Left ventricle myocardium inferior (tissue), 1 donor: ENCODE data around the gene SLC1A3. TPM values are rescaled to one million over a fixed set of nuclear protein-coding genes. Genes with fewer than 3 reads are reported as not detected.

ENCODE experiments used
- DNase-seq: peaks from one replicate; pipeline ENCODE4 v3.0.0-alpha.2; 2020
- H3K27ac ChIP-seq: fragments of 200-600 bp; replicated peaks from 2 replicates; pipeline ENCODE4 v1.8.0; 2021
- H3K27me3 ChIP-seq: fragments of 200-600 bp; 2 replicates; pipeline ENCODE4 v1.8.0; 2021; ENCODE audit warnings: low read depth
- H3K36me3 ChIP-seq: fragments of 200-600 bp; 2 replicates; pipeline ENCODE4 v1.8.0; 2021
- H3K4me1 ChIP-seq: fragments of 200-600 bp; 2 replicates; pipeline ENCODE4 v1.8.0; 2021
- H3K4me3 ChIP-seq: fragments of 200-600 bp; 2 replicates; pipeline ENCODE4 v1.8.0; 2021; ENCODE audit warnings: mild to moderate bottlenecking, moderate library complexity
- H3K9me3 ChIP-seq: fragments of 200-600 bp; replicated peaks from 2 replicates; pipeline ENCODE4 v1.8.0; 2021
- intact Hi-C: fragments of 100-400 bp; cut with micrococcal nuclease; formaldehyde crosslinking; loops from one replicate; pipeline ENCODE4 v1.11.0; 2022
- total RNA-seq: library from RNA; stranded (reverse); fragmentation: NEBNext Ultra II Directional; extraction: Animal tissue kit (Norgen Biotek cat#: 25700); gene quantifications from one replicate; pipeline ENCODE4 v1.2.1, GENCODE V29; 2021
- TF ChIP-seq, protein P1 (sequence below): fragments of 200-600 bp; IDR thresholded peaks from 2 replicates; pipeline ENCODE4 v1.8.0; 2021; ENCODE audit warnings: antibody characterized with exemption, mild to moderate bottlenecking, borderline replicate concordance
- donor health status: DM: no; HTN: yes; CAD: no; lungs with severe emphysema.

SLC1A3 gene
- total RNA-seq, 1 donor from 2014 or later, result 144 TPM

DNA sequence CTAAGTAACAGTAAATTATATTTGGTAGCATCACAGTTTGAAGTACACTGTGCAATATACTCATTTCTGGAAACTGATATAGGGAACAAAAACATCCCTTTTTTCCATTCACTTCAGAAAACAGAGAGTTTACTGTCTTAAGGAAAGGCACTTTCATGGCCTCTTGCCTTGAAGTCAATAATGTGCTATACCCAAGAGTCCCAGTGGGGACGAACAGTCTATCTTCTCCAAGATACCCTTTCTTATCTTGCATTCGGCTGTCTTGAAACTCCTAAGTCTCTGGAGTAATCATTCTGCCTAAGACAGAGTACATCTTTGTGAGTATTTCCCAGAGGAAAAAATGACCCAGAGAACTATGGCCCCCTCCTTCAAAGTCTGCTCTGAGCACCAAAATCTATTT is 107.1 kb downstream of the SLC1A3 start:
- intact Hi-C loops, result no loop called here
- DNase-seq, result no peak
- Histone ChIP-seq H3K27ac (no peak overlapping the region), H3K9me3 (no peaks in the 10 kb centered on the region), H3K4me3 (no peak overlapping the region), H3K27me3 (no peaks in the 10 kb centered on the region), H3K36me3 (no peaks in the 10 kb centered on the region), H3K4me1 (no peaks in the 10 kb centered on the region)
- TF ChIP-seq, protein P1, sequence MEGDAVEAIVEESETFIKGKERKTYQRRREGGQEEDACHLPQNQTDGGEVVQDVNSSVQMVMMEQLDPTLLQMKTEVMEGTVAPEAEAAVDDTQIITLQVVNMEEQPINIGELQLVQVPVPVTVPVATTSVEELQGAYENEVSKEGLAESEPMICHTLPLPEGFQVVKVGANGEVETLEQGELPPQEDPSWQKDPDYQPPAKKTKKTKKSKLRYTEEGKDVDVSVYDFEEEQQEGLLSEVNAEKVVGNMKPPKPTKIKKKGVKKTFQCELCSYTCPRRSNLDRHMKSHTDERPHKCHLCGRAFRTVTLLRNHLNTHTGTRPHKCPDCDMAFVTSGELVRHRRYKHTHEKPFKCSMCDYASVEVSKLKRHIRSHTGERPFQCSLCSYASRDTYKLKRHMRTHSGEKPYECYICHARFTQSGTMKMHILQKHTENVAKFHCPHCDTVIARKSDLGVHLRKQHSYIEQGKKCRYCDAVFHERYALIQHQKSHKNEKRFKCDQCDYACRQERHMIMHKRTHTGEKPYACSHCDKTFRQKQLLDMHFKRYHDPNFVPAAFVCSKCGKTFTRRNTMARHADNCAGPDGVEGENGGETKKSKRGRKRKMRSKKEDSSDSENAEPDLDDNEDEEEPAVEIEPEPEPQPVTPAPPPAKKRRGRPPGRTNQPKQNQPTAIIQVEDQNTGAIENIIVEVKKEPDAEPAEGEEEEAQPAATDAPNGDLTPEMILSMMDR, result no peak

DNA sequence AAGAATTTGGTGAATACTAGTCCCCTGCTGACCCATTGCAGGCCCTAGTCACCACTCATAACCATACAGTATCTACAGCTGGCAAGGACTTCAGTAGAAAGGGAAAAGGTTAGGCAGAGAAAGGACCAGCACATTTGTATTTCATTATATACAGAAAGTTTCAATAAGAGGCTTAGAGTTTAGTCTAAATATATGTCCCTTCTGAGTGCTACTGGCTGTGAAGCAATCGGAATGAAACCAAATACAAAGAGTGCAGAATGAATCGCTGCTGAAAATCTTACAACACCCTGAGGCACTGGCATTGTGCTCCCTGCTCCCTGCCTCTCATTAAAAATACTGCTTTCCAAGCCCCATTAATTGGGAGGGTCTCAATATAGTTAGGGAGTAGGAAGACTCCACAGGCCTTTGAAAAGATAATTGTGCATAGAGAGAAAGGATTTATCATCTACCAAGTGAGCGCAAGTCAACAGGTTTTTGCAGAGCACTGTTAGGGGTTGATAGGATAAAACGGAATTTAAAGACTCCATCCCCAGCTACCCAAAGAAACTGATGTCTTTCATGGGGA is 110.8 kb downstream of the SLC1A3 start:
- no peaks in the 10 kb centered on the region for H3K36me3 ChIP-seq

DNA sequence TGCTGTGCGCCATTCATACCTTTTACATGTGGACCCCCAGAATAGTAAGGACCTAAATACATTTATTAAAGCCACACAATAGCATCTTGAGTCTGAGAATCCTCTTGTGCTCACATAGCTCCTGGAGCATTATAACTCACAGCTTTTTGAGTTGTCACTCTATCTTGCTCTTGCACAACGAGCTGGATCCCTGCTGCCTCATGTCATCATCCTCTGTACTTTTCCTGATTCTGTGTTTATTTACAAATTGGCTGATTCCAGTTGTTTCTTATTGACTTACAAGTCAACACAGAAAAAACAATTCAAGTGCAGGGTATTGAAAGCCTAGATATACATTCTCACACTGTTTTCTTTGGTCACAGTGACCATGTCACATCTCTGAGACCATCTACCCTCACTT is 112.9 kb downstream of the SLC1A3 start:
- Histone ChIP-seq H3K4me1 (no peaks in the 10 kb centered on the region), H3K9me3 (no peaks in the 10 kb centered on the region), H3K4me3 (no peak overlapping the region), H3K27ac (no peak overlapping the region), H3K36me3 (no peaks in the 10 kb centered on the region), H3K27me3 (no peaks in the 10 kb centered on the region)
- DNase-seq, result no peak
- intact Hi-C loops, result no loop called here
- TF ChIP-seq, protein P1, result no peak

More for the DNA sequence above, 110.8 kb downstream of the SLC1A3 start:
- no peaks in the 10 kb centered on the region for H3K9me3 ChIP-seq
- H3K4me3 ChIP-seq, result no peak overlapping the region
- no peak overlapping the region for H3K27ac ChIP-seq
- H3K4me1 ChIP-seq, result no peaks in the 10 kb centered on the region
- no peak for DNase-seq
- no peaks in the 10 kb centered on the region for H3K27me3 ChIP-seq
- TF ChIP-seq, protein P1, result no peak
- intact Hi-C loops, result no loop called here

DNA sequence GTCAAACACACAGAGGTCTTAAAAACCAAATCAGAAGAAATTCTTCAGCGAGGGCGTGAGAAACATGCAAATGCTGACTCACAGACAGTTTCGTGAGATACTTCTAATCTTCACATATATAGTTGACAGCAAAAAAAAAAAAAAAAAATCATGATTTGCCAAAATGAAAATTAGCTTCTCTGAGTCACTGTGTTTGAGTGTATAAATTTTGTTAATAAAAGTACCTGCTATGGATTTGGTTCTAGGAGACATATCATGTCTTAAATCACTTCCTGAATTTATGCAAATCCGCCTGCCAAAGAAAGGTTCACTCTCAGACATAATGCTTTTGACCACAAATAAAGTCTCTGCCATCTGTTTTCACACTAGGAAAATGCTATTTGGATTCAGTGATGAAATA is 114.3 kb downstream of the SLC1A3 start:
- DNase-seq, result no peak
- intact Hi-C loops, result no loop called here
- Histone ChIP-seq H3K27me3 (no peaks in the 10 kb centered on the region), H3K4me1 (no peaks in the 10 kb centered on the region), H3K36me3 (no peaks in the 10 kb centered on the region), H3K4me3 (no peak overlapping the region), H3K27ac (no peak overlapping the region), H3K9me3 (no peaks in the 10 kb centered on the region)
- TF ChIP-seq, protein P1, result no peak

DNA sequence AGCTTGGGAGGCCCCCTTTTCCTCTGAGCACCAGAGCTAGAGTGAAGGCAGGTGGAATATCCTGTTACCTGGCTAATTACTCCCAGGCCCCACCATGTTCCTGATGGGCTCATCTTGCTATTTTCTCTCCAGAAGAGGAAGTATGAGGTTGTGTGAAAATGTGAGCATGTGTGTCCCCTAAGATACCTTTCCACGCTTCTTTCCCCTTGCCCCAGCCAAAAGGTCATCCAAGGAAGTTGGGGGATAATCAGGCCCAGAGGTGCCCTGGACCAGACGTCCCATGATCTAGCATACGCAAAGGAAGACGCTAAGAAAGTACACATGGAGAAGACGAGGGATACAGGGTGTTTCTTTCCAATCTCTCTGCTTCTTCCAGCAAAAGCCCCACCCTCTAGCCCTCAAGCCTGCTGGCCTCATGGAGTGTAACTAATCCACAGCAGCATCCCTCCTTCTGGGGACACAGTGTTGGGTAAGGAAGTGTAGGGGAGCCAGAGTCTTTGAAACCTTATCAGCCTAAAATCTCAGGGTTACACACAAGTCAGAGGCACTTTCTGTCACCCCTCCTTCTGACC is 115.3 kb downstream of the SLC1A3 start:
- TF ChIP-seq, protein P1, result no peak
- no peak for DNase-seq
- no peaks in the 10 kb centered on the region for H3K36me3 ChIP-seq
- H3K27me3 ChIP-seq, result no peaks in the 10 kb centered on the region
- no peaks in the 10 kb centered on the region for H3K4me1 ChIP-seq
- no peak overlapping the region for H3K4me3 ChIP-seq
- H3K27ac ChIP-seq, result no peak overlapping the region
- intact Hi-C loops, result no loop called here
- no peaks in the 10 kb centered on the region for H3K9me3 ChIP-seq
